Neural cell (in vitro differentiated cells): Measurements from ENCODE around the gene FLT1.

Experiments
- CTCF ChIP-seq: fragments of 450-650 bp; IDR thresholded peaks from 2 replicates; pipeline ENCODE4 v1.5.1; 2014; ENCODE audit warnings: antibody characterized with exemption, mild to moderate bottlenecking, moderate library complexity; ENCODE audit not compliant: poor library complexity, severe bottlenecking
- EP300 ChIP-seq: fragments of 450-650 bp; conservative IDR thresholded peaks from 2 replicates; pipeline ENCODE4 v1.6.1; 2014; ENCODE audit warnings: antibody characterized with exemption, mild to moderate bottlenecking, moderate library complexity; ENCODE audit not compliant: poor library complexity, severe bottlenecking
- EZH2 ChIP-seq: fragments of 200-600, 300-800 bp; shearing (Covaris generic), sonication (generic); IDR thresholded peaks from 2 replicates; pipeline ENCODE4 v1.6.1; 2014; ENCODE audit warnings: antibody characterized with exemption, low read length, borderline replicate concordance, mild to moderate bottlenecking; ENCODE audit not compliant: insufficient read depth, poor library complexity, severe bottlenecking
- POLR2AphosphoS5 ChIP-seq: IDR thresholded peaks from 2 replicates; pipeline ENCODE4 v1.6.1; 2012
- RAD21 ChIP-seq: fragments of 450-650 bp; conservative IDR thresholded peaks from 2 replicates; pipeline ENCODE4 v1.6.1; 2014; ENCODE audit warnings: antibody characterized with exemption, mild to moderate bottlenecking, moderate library complexity
- REST ChIP-seq: IDR thresholded peaks from 2 replicates; pipeline ENCODE4 v1.6.1; 2012; ENCODE audit warnings: borderline replicate concordance
- SMC3 ChIP-seq: fragments of 450-650 bp; conservative IDR thresholded peaks from 2 replicates; pipeline ENCODE4 v1.6.1; 2014; ENCODE audit warnings: antibody characterized with exemption, mild to moderate bottlenecking, moderate library complexity; ENCODE audit not compliant: poor library complexity

- TF ChIP-seq CTCF = no peak
- TF ChIP-seq REST = no peak
- no peak for TF ChIP-seq EP300
- TF ChIP-seq POLR2AphosphoS5 = no peak
- no peak for TF ChIP-seq EZH2
- no peak for TF ChIP-seq SMC3
- no peak for TF ChIP-seq RAD21
Measured at GRCh38 chr13:28496188-28496564, 1.2 kb upstream of the FLT1 start.
